HepG2 (cell line): ENCODE measurements around the gene ATF7IP. TPM values are rescaled to one million over a fixed set of nuclear protein-coding genes. Genes with fewer than 3 reads are reported as not detected.

Experiments used
- ATAC-seq: fragments of 200-7000 bp; cut with Tn5 transposase; 3 replicates; pipeline ENCODE4 v1.9.1; 2020; ENCODE audit warnings: mild to moderate bottlenecking, moderate library complexity
- BruUV-seq: library from RNA; stranded (reverse); fragments of 400-500 nt; replicated peaks from 2 replicates; lab custom pipeline; 2021; lab: Mats Ljungman, UMichigan
- CTCF ChIA-PET: fragments of 300-600 bp; formaldehyde crosslinking; extraction: SDS; loops from one replicate; lab custom pipeline; 2021; ENCODE audit warnings: low total read pairs, inconsistent platforms, low intra/inter-chr PET ratio; lab: Yijun Ruan, JAX
- POLR2A ChIA-PET: fragments of 350-600 bp; sonication (Branson Sonifier 250); formaldehyde crosslinking; loops from one replicate; lab custom pipeline; 2020; ENCODE audit warnings: antibody characterized with exemption, inconsistent platforms; lab: Yijun Ruan, JAX
- DNase-seq: peaks from one replicate; pipeline ENCODE4 v3.0.0-alpha.2; 2015; ENCODE audit warnings: low spot score
- FAIRE-seq: peaks from 3 replicates; lab custom pipeline; 2011; peaks lifted over from hg19 to GRCh38; lab: Jason Lieb, UNC
- H2AFZ ChIP-seq: one replicate; pipeline ENCODE4 v1.6.1; 2011; ENCODE audit warnings: low read length, inconsistent platforms
- H3K27ac ChIP-seq: fragments of 300-600 bp; 3 replicates; pipeline ENCODE4 v1.8.0; 2011; ENCODE audit warnings: mixed run types, mild to moderate bottlenecking, mixed read lengths, low read length, inconsistent platforms; ENCODE audit not compliant: insufficient read depth; ENCODE audit errors: extremely low read length
- H3K27me3 ChIP-seq, 2 experiments: fragments of 200-600 bp in 1 of 2; 2 replicates in 1 of 2; 3 replicates in 1 of 2; pipeline versions ENCODE4 v1.6.0 to v1.8.0; 2011; ENCODE audit warnings: low read length in 2 of 2, mild to moderate bottlenecking in 2 of 2, moderate library complexity in 2 of 2, inconsistent platforms in 1 of 2; ENCODE audit not compliant: insufficient read depth in 2 of 2, control insufficient read depth in 1 of 2
- H3K36me3 ChIP-seq, 2 experiments: fragments of 200-600 bp in 1 of 2; replicated peaks in 1 of 2; 2 replicates in 1 of 2; 3 replicates in 1 of 2; pipeline versions ENCODE4 v1.5.1 to v1.8.0; 2011; ENCODE audit warnings: low read length in 2 of 2, inconsistent platforms in 1 of 2; ENCODE audit not compliant: insufficient read depth in 2 of 2, control insufficient read depth in 1 of 2
- H3K4me1 ChIP-seq: 2 replicates; pipeline ENCODE4 v1.5.1; 2012; ENCODE audit warnings: low read length, inconsistent platforms; ENCODE audit not compliant: insufficient read depth
- H3K4me2 ChIP-seq: 2 replicates; pipeline ENCODE4 v1.6.0; 2011; ENCODE audit warnings: low read depth, low read length, inconsistent platforms
- H3K4me3 ChIP-seq, 3 experiments: fragments of 200-600 bp in 1 of 3; sonication (generic), shearing (Covaris generic) in 1 of 3; replicated peaks in 1 of 3; 2 replicates each; pipeline ENCODE4 v1.5.1; 2011 to 2016; ENCODE audit warnings: low read length in 3 of 3, inconsistent platforms in 2 of 3, low read depth in 2 of 3, mild to moderate bottlenecking in 2 of 3, control low read depth in 1 of 3, mixed read lengths in 1 of 3; ENCODE audit not compliant: insufficient read depth in 1 of 3
- H3K79me2 ChIP-seq: one replicate; pipeline ENCODE4 v1.6.1; 2011; ENCODE audit warnings: low read length, inconsistent platforms; ENCODE audit not compliant: insufficient read depth
- H3K9ac ChIP-seq: 2 replicates; pipeline ENCODE4 v1.6.0; 2011; ENCODE audit warnings: mild to moderate bottlenecking, low read depth, low read length, inconsistent platforms; ENCODE audit not compliant: insufficient read depth
- H3K9me3 ChIP-seq: 2 replicates; pipeline ENCODE4 v1.5.1; 2012; ENCODE audit warnings: mild to moderate bottlenecking, low read length
- H4K20me1 ChIP-seq: 2 replicates; pipeline ENCODE4 v1.6.0; 2011; ENCODE audit warnings: inconsistent platforms, mild to moderate bottlenecking, low read length, moderate library complexity; ENCODE audit not compliant: insufficient read depth
- FOSL1 ChIP-seq: sonication (generic); formaldehyde crosslinking; IDR thresholded peaks from 2 replicates; pipeline ENCODE4 v1.9.0; 2021; ENCODE audit warnings: missing genetic modification reagents, borderline replicate concordance
- GTF3A ChIP-seq: sonication (generic); formaldehyde crosslinking; conservative IDR thresholded peaks from 2 replicates; pipeline ENCODE4 v1.4.0; 2020; ENCODE audit warnings: mild to moderate bottlenecking, missing genetic modification reagents
- KDM5A ChIP-seq: fragments of 200-600 bp; sonication (generic); IDR thresholded peaks from 2 replicates; pipeline ENCODE4 v1.7.0; 2018; ENCODE audit warnings: antibody characterized with exemption, mild to moderate bottlenecking, low read length, borderline replicate concordance
- NPAS2 ChIP-seq: sonication (generic); formaldehyde crosslinking; IDR thresholded peaks from 2 replicates; pipeline ENCODE4 v1.8.0; 2022; ENCODE audit warnings: mild to moderate bottlenecking, missing genetic modification reagents, borderline replicate concordance
- RBAK ChIP-seq: sonication (generic); formaldehyde crosslinking; IDR thresholded peaks from 2 replicates; pipeline ENCODE4 v1.5.1; 2020; ENCODE audit warnings: mild to moderate bottlenecking, missing genetic modification reagents
- ZNF451 ChIP-seq: sonication (generic); formaldehyde crosslinking; IDR thresholded peaks from 2 replicates; pipeline ENCODE4 v1.5.0; 2020; ENCODE audit warnings: mild to moderate bottlenecking, missing genetic modification reagents
- ZNF468 ChIP-seq: sonication (generic); formaldehyde crosslinking; IDR thresholded peaks from 2 replicates; pipeline ENCODE4 v1.8.0; 2022; ENCODE audit warnings: mild to moderate bottlenecking, moderate library complexity, missing genetic modification reagents
- ZNF816 ChIP-seq: sonication (generic); formaldehyde crosslinking; IDR thresholded peaks from 2 replicates; pipeline ENCODE4 v1.8.0; 2022; ENCODE audit warnings: missing genetic modification reagents, mild to moderate bottlenecking, borderline replicate concordance
- ZNF841 ChIP-seq: sonication (generic); formaldehyde crosslinking; IDR thresholded peaks from 2 replicates; pipeline ENCODE4 v1.8.1; 2023; ENCODE audit warnings: missing genetic modification reagents, borderline replicate concordance
- WGBS: methylation state at CpG from one replicate; pipeline ENCODE4 v1.1.6; 2017; ENCODE audit warnings: low lambda C conversion rate; 5-methylcytosine and 5-hydroxymethylcytosine counted together
- in situ Hi-C: cut with HindIII; loops from 2 replicates; pipeline ENCODE4 v1.10.0; 2017; ENCODE audit warnings: low pct_unique_long_range_greater_than_20kb; ENCODE audit not compliant: extremely low pct_ligation_motif_present
- intact Hi-C: fragments of 100-400 bp; cut with micrococcal nuclease; formaldehyde crosslinking; loops from one replicate; pipeline ENCODE4 v1.10.0; 2022; ENCODE audit not compliant: unreplicated experiment
- polyA plus RNA-seq, 8 experiments: library from polyadenylated mRNA; depleted of rRNA in 3 of 8; stranded (reverse) in 7 of 8; unstranded in 1 of 8; fragments of >200 nt; fragmentation: Illumina TruSeq in 4 of 8; extraction: Trizol in 4 of 8; gene quantifications; 2 replicates each; pipeline versions ENCODE4 v1.2.1 to v1.2.3, GENCODE V29; 2011 to 2016; ENCODE audit warnings: low read depth in 4 of 8, missing spikeins in 1 of 8, mixed read lengths in 1 of 8; ENCODE audit not compliant: insufficient read depth in 1 of 8
- total RNA-seq, 5 experiments: library from RNA; depleted of rRNA; stranded (reverse); fragments of >200 nt; fragmentation: Illumina TruSeq; extraction: Trizol; gene quantifications; 2 replicates each; pipeline ENCODE4 v1.2.3, GENCODE V29; 2016; ENCODE audit warnings: low read depth in 1 of 5
- TF ChIP-seq, protein P1 (sequence below): IDR thresholded peaks from 2 replicates; pipeline ENCODE4 v1.6.1; 2016; ENCODE audit warnings: low read depth, borderline replicate concordance
- TF ChIP-seq, protein P2 (sequence below): sonication (generic); formaldehyde crosslinking; IDR thresholded peaks from 2 replicates; pipeline ENCODE4 v1.4.0; 2020; ENCODE audit warnings: missing genetic modification reagents

Gene ATF7IP
- total and polyA plus RNA-seq, 2 of the 13 experiments (the other 11 are each of a cell fraction or from before 2014, with no cell fraction given) = 1.8 to 11.8 TPM

DNA sequence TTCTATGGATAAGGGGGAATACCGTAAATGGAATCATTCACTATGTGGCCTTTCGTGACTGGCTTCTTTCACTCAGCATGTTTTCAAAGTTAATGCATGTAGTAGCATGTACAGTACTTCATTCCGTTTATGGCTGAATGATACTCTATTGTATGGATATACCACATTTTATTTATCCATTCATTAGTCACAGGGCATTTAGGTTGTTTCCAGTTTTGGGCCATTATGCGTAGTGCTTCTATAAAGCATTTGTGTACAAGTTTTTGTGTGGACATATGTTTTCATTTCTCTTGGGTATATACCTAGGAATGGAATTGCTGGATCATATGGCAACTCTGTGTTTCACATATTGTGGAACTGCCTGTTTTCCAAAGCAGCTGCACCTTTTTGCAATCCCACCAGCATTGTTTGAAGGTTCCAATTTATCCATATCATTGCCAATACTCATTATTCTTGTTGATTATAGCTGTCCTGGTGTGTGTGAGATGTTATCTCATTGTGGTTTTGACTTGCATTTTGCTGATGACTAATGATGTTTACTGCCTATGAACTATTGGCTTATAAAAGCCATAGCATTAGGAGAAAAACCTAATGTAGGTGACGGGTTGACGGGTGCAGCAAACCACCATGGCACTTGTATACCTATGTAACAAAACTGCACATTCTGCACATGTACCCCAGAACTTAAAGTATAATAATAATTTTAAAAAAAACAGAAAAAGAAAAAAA lies 45.5 kb downstream of the ATF7IP start:
- BruUV-seq = no TSS peak
- no peaks in the 10 kb centered on the region for H3K4me1 ChIP-seq
- no peaks in the 10 kb centered on the region; the same call in 1 of the 2 replicates for H3K9me3 ChIP-seq
- no peak overlapping the region for H3K4me2 ChIP-seq
- no peaks in the 10 kb centered on the region for H4K20me1 ChIP-seq
- H3K4me3 ChIP-seq = no peak overlapping the region
- 70% methylated on average over 6 of the region's 6 CpGs for WGBS
- TF ChIP-seq, protein P1, sequence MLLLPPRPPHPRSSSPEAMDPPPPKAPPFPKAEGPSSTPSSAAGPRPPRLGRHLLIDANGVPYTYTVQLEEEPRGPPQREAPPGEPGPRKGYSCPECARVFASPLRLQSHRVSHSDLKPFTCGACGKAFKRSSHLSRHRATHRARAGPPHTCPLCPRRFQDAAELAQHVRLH = no peak
- TF ChIP-seq KDM5A = no peak
- no peak for TF ChIP-seq ZNF816
- no peak for TF ChIP-seq FOSL1
- no peak for TF ChIP-seq GTF3A (CRISPR knock-in tag)
- no peak for TF ChIP-seq ZNF451 (CRISPR knock-in tag)
- TF ChIP-seq, protein P2, sequence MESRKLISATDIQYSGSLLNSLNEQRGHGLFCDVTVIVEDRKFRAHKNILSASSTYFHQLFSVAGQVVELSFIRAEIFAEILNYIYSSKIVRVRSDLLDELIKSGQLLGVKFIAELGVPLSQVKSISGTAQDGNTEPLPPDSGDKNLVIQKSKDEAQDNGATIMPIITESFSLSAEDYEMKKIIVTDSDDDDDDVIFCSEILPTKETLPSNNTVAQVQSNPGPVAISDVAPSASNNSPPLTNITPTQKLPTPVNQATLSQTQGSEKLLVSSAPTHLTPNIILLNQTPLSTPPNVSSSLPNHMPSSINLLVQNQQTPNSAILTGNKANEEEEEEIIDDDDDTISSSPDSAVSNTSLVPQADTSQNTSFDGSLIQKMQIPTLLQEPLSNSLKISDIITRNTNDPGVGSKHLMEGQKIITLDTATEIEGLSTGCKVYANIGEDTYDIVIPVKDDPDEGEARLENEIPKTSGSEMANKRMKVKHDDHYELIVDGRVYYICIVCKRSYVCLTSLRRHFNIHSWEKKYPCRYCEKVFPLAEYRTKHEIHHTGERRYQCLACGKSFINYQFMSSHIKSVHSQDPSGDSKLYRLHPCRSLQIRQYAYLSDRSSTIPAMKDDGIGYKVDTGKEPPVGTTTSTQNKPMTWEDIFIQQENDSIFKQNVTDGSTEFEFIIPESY (CRISPR knock-in tag) = no peak
- no peak for TF ChIP-seq ZNF841 (CRISPR knock-in tag)
- TF ChIP-seq RBAK (CRISPR knock-in tag) = no peak
- no peak for TF ChIP-seq NPAS2 (CRISPR knock-in tag)
- no peak for TF ChIP-seq ZNF468 (CRISPR knock-in tag)
- in situ Hi-C loops = no loop called here
- DNase-seq (no peak), FAIRE-seq (no peak), ATAC-seq (no peak)
- intact Hi-C loops = no loop called here
- no peak overlapping the region for H2AFZ ChIP-seq
- H3K9ac ChIP-seq = no peak overlapping the region
- H3K27ac ChIP-seq = no peak overlapping the region
- H3K79me2 ChIP-seq = peaks cover 4% of the 10 kb centered on the region
- ChIA-PET POLR2A (no interaction called here), CTCF (no interaction called here)
- H3K27me3 ChIP-seq = no peaks in the 10 kb centered on the region
- H3K36me3 ChIP-seq = no peaks in the 10 kb centered on the region
